HepG2 (cell line): ENCODE data around the gene TRIM66. TPM values are rescaled to one million over a fixed set of nuclear protein-coding genes. Genes with fewer than 3 reads are reported as not detected.
A peak's percentile ranks its signal among the peaks of the same experiment; 100 is the strongest.

Experiments
- ARID2 ChIP-seq: sonication (generic); formaldehyde crosslinking; IDR thresholded peaks from 2 replicates; pipeline ENCODE4 v1.8.1; 2022; ENCODE audit warnings: mild to moderate bottlenecking, missing genetic modification reagents, borderline replicate concordance
- BCL6 ChIP-seq: IDR thresholded peaks from 2 replicates; pipeline ENCODE4 v1.6.1; 2016; ENCODE audit warnings: missing genetic modification reagents, missing compliant biosample characterization
- BRD4 ChIP-seq: sonication (generic); formaldehyde crosslinking; IDR thresholded peaks from 2 replicates; pipeline ENCODE4 v1.4.0; 2020; ENCODE audit warnings: missing genetic modification reagents
- FOSL2 ChIP-seq: sonication (generic); formaldehyde crosslinking; IDR thresholded peaks from 2 replicates; pipeline ENCODE4 v1.4.0; 2020; ENCODE audit warnings: missing genetic modification reagents
- HCFC1 ChIP-seq: fragments of 150-350 bp; IDR thresholded peaks from 2 replicates; pipeline ENCODE4 v1.6.1; 2014; ENCODE audit warnings: low read depth, low read length
- HMGA1 ChIP-seq: sonication (generic); formaldehyde crosslinking; conservative IDR thresholded peaks from 2 replicates; pipeline ENCODE4 v1.4.0; 2020; ENCODE audit warnings: missing genetic modification reagents
- NR3C1 ChIP-seq: sonication (generic); formaldehyde crosslinking; IDR thresholded peaks from 2 replicates; pipeline ENCODE4 v1.4.0; 2020; ENCODE audit warnings: missing genetic modification reagents
- RARA ChIP-seq: IDR thresholded peaks from 2 replicates; pipeline ENCODE4 v1.6.1; 2016; ENCODE audit warnings: missing genetic modification reagents, missing compliant biosample characterization
- THYN1 ChIP-seq: sonication (generic); formaldehyde crosslinking; IDR thresholded peaks from 2 replicates; pipeline ENCODE4 v1.8.1; 2023; ENCODE audit warnings: low read depth, mild to moderate bottlenecking, moderate library complexity, missing genetic modification reagents, borderline replicate concordance
- ZBTB25 ChIP-seq: IDR thresholded peaks from 2 replicates; pipeline ENCODE4 v1.6.1; 2018; ENCODE audit warnings: missing genetic modification reagents
- ZBTB44 ChIP-seq: sonication (generic); formaldehyde crosslinking; IDR thresholded peaks from 2 replicates; pipeline ENCODE4 v1.4.0; 2020; ENCODE audit warnings: missing genetic modification reagents
- ZFP62 ChIP-seq: sonication (generic); formaldehyde crosslinking; IDR thresholded peaks from 2 replicates; pipeline ENCODE4 v1.4.0; 2020; ENCODE audit warnings: missing genetic modification reagents
- ZFX ChIP-seq: sonication (generic); formaldehyde crosslinking; IDR thresholded peaks from 2 replicates; pipeline ENCODE4 v1.4.0; 2020; ENCODE audit warnings: mild to moderate bottlenecking, low read depth, missing genetic modification reagents, moderate library complexity
- ZNF251 ChIP-seq: sonication (generic); formaldehyde crosslinking; IDR thresholded peaks from 2 replicates; pipeline ENCODE4 v1.9.0; 2021; ENCODE audit warnings: mild to moderate bottlenecking, missing genetic modification reagents
- ZNF343 ChIP-seq: sonication (generic); formaldehyde crosslinking; IDR thresholded peaks from 2 replicates; pipeline ENCODE4 v1.4.0; 2020; ENCODE audit warnings: mild to moderate bottlenecking, missing genetic modification reagents
- ZNF44 ChIP-seq: sonication (generic); formaldehyde crosslinking; IDR thresholded peaks from 2 replicates; pipeline ENCODE4 v1.5.1; 2020; ENCODE audit warnings: mild to moderate bottlenecking, missing genetic modification reagents
- ZNF501 ChIP-seq: sonication (generic); formaldehyde crosslinking; IDR thresholded peaks from 2 replicates; pipeline ENCODE4 v1.5.1; 2020; ENCODE audit warnings: mild to moderate bottlenecking, moderate library complexity, missing genetic modification reagents
- ZNF513 ChIP-seq: sonication (generic); formaldehyde crosslinking; conservative IDR thresholded peaks from 2 replicates; pipeline ENCODE4 v1.5.0; 2020; ENCODE audit warnings: missing genetic modification reagents
- ZNF557 ChIP-seq: sonication (generic); formaldehyde crosslinking; IDR thresholded peaks from 2 replicates; pipeline ENCODE4 v1.4.0; 2020; ENCODE audit warnings: missing genetic modification reagents
- ZNF768 ChIP-seq: sonication (generic); formaldehyde crosslinking; IDR thresholded peaks from 2 replicates; pipeline ENCODE4 v1.4.0; 2020; ENCODE audit warnings: missing genetic modification reagents
- polyA plus RNA-seq, 8 experiments: library from polyadenylated mRNA; depleted of rRNA in 3 of 8; stranded (reverse) in 7 of 8; unstranded in 1 of 8; fragments of >200 nt; fragmentation: Illumina TruSeq in 4 of 8; extraction: Trizol in 4 of 8; gene quantifications; 2 replicates each; pipeline versions ENCODE4 v1.2.1 to v1.2.3, GENCODE V29; 2011 to 2016; ENCODE audit warnings: low read depth in 4 of 8, missing spikeins in 1 of 8, mixed read lengths in 1 of 8; ENCODE audit not compliant: insufficient read depth in 1 of 8
- total RNA-seq, 5 experiments: library from RNA; depleted of rRNA; stranded (reverse); fragments of >200 nt; fragmentation: Illumina TruSeq; extraction: Trizol; gene quantifications; 2 replicates each; pipeline ENCODE4 v1.2.3, GENCODE V29; 2016; ENCODE audit warnings: low read depth in 1 of 5
- TF ChIP-seq, protein P1 (sequence below): sonication (generic); formaldehyde crosslinking; IDR thresholded peaks from 2 replicates; pipeline ENCODE4 v1.8.0; 2022; ENCODE audit warnings: mild to moderate bottlenecking, missing genetic modification reagents, moderate library complexity
- TF ChIP-seq, protein P2 (sequence below): IDR thresholded peaks from 2 replicates; pipeline ENCODE4 v1.6.1; 2016; ENCODE audit warnings: mild to moderate bottlenecking, missing biosample characterization, missing genetic modification reagents

TRIM66 gene
- total and polyA plus RNA-seq, 2 of the 13 experiments (the other 11 are each of a cell fraction or from before 2014, with no cell fraction given), result 4.9 to 6.1 TPM

GRCh38 chr11:8688414-8689362 is 6.2 kb upstream of the TRIM66 start (continued):
- TF ChIP-seq ZNF251 (CRISPR knock-in tag), result no peak
- no peak for TF ChIP-seq ZBTB44 (CRISPR knock-in tag)
- peak; percentile 82; the same call in 1 of the 2 replicates for TF ChIP-seq ZNF343 (CRISPR knock-in tag)
- TF ChIP-seq HMGA1 (CRISPR knock-in tag), result no peak
- no peak for TF ChIP-seq ZFP62 (CRISPR knock-in tag)
- TF ChIP-seq, protein P1, sequence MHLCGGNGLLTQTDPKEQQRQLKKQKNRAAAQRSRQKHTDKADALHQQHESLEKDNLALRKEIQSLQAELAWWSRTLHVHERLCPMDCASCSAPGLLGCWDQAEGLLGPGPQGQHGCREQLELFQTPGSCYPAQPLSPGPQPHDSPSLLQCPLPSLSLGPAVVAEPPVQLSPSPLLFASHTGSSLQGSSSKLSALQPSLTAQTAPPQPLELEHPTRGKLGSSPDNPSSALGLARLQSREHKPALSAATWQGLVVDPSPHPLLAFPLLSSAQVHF (CRISPR knock-in tag), result no peak
- no peak for TF ChIP-seq NR3C1
- TF ChIP-seq FOSL2, result peak; percentile 83
- TF ChIP-seq BRD4 (CRISPR knock-in tag), result peak; percentile 74; the same call in 1 of the 2 replicates
- peak; percentile 64; the same call in 1 of the 2 replicates for TF ChIP-seq HCFC1
- TF ChIP-seq, protein P2, sequence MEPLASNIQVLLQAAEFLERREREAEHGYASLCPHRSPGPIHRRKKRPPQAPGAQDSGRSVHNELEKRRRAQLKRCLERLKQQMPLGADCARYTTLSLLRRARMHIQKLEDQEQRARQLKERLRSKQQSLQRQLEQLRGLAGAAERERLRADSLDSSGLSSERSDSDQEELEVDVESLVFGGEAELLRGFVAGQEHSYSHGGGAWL (CRISPR knock-in tag), result peak; percentile 53
- TF ChIP-seq ZNF768, result peak; percentile 89
- no peak; the same call in 1 of the 2 replicates for TF ChIP-seq BCL6 (CRISPR knock-in tag)
- peak; percentile 67 for TF ChIP-seq ZFX (CRISPR knock-in tag)
- 0 out of 2 replicates have a peak, but pooled peaks have one; percentile 18 for TF ChIP-seq RARA (CRISPR knock-in tag)
- peak; percentile 72; the same call in 1 of the 2 replicates for TF ChIP-seq ZNF557 (CRISPR knock-in tag)
- no peak for TF ChIP-seq THYN1 (CRISPR knock-in tag)
- peak; percentile 88; the same call in 1 of the 2 replicates for TF ChIP-seq ARID2 (CRISPR knock-in tag)
- peak; percentile 81 for TF ChIP-seq ZBTB25 (CRISPR knock-in tag)
- TF ChIP-seq ZNF513, result 0 out of 2 replicates have a peak, but pooled peaks have one; percentile 62
- TF ChIP-seq ZNF44 (CRISPR knock-in tag), result 0 out of 2 replicates have a peak, but pooled peaks have one; percentile 24
- TF ChIP-seq ZNF501 (CRISPR knock-in tag), result peak; percentile 79
